Subcutaneous adipose tissue (tissue), 4 donors: Measurements from ENCODE around the gene PHYHIPL. TPM values are rescaled to one million over a fixed set of nuclear protein-coding genes. Genes with fewer than 3 reads are reported as not detected.

Experiments used
- total RNA-seq, 4 donors: library from RNA; depleted of rRNA; stranded (reverse); fragments of >200 nt; gene quantifications; one replicate each; pipeline ENCODE4 v1.1.0, GENCODE V29; 2016
- TF ChIP-seq, protein P1 (sequence below): fragments of 450-650 bp; IDR thresholded peaks from one replicate; pipeline ENCODE4 v1.5.1; 2016; ENCODE audit warnings: low read depth, mild to moderate bottlenecking, control low read depth, antibody characterized with exemption, moderate library complexity

PHYHIPL gene
- total RNA-seq, 4 donors from 2014 or later, result 0.22 TPM; not detected in 3

DNA sequence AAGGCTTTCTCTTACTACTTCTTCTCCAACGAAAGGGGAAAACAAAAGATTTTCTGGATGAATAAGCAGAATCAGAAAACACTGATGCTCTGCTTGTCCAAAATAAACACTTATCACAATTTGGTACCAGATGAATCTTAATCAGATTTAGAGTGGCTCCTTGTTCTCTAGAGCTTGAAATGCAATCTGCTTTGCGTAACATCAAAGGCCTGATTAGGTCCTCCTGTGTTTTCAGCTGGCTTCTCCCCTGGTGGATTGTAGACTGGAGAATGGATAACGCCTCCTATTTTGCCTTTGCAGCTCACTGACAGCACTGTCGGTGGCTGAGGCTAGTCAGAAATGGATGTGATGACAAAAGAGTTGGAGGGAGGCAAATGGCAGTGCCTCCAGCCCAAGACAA, 94.7 kb downstream of the PHYHIPL start:
- TF ChIP-seq, protein P1, sequence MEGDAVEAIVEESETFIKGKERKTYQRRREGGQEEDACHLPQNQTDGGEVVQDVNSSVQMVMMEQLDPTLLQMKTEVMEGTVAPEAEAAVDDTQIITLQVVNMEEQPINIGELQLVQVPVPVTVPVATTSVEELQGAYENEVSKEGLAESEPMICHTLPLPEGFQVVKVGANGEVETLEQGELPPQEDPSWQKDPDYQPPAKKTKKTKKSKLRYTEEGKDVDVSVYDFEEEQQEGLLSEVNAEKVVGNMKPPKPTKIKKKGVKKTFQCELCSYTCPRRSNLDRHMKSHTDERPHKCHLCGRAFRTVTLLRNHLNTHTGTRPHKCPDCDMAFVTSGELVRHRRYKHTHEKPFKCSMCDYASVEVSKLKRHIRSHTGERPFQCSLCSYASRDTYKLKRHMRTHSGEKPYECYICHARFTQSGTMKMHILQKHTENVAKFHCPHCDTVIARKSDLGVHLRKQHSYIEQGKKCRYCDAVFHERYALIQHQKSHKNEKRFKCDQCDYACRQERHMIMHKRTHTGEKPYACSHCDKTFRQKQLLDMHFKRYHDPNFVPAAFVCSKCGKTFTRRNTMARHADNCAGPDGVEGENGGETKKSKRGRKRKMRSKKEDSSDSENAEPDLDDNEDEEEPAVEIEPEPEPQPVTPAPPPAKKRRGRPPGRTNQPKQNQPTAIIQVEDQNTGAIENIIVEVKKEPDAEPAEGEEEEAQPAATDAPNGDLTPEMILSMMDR, result no peak

DNA sequence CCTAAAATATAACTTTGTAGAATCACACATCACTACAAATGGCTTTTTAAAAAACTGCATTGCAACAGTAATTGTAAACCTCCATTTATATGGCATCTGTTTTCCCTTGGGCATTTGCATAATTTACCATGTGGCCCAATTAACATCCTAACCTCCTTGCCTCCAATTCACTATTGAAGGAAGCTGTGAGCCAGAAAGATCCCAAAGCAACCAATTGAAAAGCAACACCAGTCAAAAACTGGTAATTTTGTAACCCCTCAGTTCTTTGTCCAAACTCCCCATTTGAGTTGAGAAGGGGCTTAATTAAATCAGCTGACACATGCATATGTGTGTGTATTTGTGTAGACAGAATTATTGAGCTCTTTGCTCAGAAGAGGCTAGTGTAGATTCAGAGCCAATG, 95.6 kb downstream of the PHYHIPL start:
- TF ChIP-seq, protein P1, result no peak

DNA sequence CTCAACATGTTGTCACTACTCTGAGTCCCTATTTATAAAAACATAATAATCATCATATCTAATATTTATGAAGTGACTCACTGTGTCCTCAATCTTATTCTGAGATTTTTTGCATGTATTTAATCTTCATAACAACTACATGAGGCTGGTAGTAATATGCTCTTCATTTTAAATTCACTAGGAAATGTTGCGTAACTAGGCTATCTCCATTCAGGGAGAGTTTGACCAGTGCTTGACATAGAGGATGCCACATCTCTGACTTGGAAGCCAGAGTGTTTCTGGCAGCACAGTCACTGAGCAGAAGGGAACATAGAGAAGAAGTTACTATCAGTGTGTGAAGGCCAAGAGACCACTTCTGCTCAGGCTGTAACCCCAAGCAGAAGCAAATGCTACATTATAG, 97.0 kb downstream of the PHYHIPL start:
- TF ChIP-seq, protein P1, result no peak

DNA sequence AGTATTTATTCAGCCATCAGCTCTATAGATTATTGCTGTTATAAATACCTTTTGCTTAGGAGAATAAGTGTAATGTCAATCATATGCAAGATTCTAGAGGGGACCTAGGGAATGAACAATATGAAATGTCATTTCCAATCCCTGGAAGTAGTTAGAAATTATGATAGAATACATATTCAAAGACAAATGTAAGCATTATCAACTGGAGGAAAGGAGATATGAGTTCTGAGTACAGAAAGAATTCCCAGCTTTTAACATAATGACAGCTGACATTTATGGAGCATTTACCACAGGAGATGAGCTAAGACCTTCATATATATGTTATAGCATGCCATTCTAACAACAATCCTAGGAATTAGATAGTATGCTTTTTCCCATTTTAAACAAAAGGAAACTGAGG, 99.7 kb downstream of the PHYHIPL start:
- TF ChIP-seq, protein P1, result no peak

DNA sequence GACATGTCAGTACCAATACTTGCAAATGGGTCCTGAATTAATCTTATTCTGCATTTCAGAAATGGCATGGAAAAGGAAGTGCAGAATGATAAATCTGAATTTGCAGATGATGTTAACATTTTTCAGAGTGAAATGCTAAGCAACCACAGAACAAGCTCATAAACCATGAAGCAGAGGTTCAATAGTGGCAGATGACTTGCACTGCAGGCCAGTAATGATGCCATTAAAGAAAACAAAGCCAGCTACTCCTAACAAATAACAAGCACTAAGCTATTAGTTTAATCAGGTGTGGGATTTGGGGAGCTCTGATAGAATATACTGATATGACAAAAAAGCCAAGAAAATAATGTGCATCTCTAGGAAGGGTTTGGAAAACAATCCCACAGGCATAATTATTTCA, 100.5 kb downstream of the PHYHIPL start:
- TF ChIP-seq, protein P1, result no peak

DNA sequence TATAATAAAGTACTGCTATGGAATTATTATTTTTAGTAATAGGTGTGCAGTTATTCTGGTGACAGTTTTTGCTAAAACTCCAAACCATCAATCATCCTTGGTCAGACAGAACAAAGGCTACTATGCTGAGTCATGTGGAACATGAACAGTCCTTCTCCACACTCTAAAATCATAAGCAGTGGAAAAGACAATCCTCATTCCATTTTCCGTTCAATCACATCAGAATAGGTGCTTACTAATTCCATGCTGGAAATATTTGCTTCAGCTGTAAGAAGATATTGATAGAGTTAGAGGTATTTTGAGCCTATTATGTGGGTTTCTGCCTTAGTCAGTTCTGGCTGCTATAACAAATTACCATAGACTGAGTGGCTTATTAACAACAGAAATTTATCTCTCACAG, 103.0 kb downstream of the PHYHIPL start:
- TF ChIP-seq, protein P1, result no peak

DNA sequence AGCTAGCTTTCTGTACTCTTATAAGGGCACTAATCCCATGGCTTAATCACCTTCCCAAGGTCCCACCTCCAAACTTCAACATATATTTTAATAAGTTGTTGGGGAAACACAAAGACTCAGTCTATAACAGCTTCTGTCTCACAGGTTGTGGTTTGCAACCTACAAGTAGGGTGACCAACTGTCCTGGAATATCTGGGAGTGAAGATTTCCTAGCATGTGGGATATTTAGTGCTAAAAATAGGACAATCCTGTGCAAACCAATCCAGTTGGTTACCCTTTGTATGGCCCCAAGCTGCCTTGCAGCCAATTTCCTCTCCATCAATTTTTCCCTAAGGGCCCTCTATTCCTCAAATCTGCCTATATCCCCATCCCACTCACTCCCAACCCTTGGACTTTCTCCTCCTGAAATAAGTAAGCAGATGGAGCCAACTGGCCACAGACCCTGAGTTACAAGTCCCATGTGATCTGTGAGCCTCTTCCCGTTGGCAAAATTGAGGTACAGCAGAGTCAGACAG, 103.6 kb downstream of the PHYHIPL start:
- TF ChIP-seq, protein P1, result no peak

DNA sequence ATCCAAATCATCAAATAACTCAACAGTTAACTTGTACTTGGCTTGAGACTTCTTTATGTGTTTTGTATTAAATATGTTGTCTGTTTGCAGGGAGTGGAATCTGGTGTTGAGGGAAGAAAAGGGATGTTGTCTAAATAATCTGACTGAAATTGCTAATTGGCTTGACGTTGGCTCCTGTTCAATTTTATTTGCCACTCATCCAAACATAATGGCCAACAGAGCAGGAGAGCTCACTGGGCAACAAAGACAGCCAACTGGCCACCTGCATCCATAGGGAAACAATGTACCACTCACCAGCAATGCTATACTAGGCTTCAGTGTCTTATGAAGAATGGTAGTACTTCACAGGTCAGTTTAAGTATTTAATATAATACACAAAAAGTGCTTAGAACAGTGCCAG, 105.4 kb downstream of the PHYHIPL start:
- TF ChIP-seq, protein P1, result no peak
